WTC11 (cell line): Measurements from ENCODE around the gene COL12A1. TPM values are rescaled to one million over a fixed set of nuclear protein-coding genes. Genes with fewer than 3 reads are reported as not detected.

Experiments
- ATAC-seq: fragments of 200-7000 bp; cut with Tn5 transposase; 2 replicates; pipeline ENCODE4 v1.10.0; 2021; ENCODE audit warnings: mild to moderate bottlenecking, moderate library complexity
- CTCF ChIA-PET: fragments of 300-600 bp; sonication (Branson Sonifier 250); formaldehyde crosslinking; loops from one replicate; lab custom pipeline; 2021; ENCODE audit warnings: antibody characterized with exemption; lab: Charles Lee
- POLR2A ChIA-PET: fragments of 350-600 bp; sonication (Branson Sonifier 250); formaldehyde crosslinking; loops from one replicate; lab custom pipeline; 2021; ENCODE audit warnings: antibody characterized with exemption; lab: Charles Lee
- DNase-seq: peaks from one replicate; pipeline ENCODE4 v3.0.0; 2021; ENCODE audit warnings: low spot score
- H3K27ac Mint-ChIP-seq: 2 replicates; pipeline ENCODE4 v1.8.0; 2021; ENCODE audit warnings: mixed read lengths
- H3K27me3 Mint-ChIP-seq: 2 replicates; pipeline ENCODE4 v1.8.0; 2021; ENCODE audit warnings: low read depth, mild to moderate bottlenecking, moderate library complexity, mixed read lengths
- H3K36me3 Mint-ChIP-seq: 2 replicates; pipeline ENCODE4 v1.8.0; 2021; ENCODE audit warnings: mixed read lengths
- H3K4me1 Mint-ChIP-seq: 2 replicates; pipeline ENCODE4 v1.8.0; 2022; ENCODE audit warnings: mixed read lengths
- H3K4me3 Mint-ChIP-seq: 2 replicates; pipeline ENCODE4 v1.8.0; 2021; ENCODE audit warnings: mild to moderate bottlenecking, moderate library complexity, mixed read lengths
- H3K9me3 Mint-ChIP-seq: 2 replicates; pipeline ENCODE4 v1.8.0; 2021; ENCODE audit warnings: mixed read lengths
- FOXJ3 ChIP-seq: sonication (generic); formaldehyde crosslinking; IDR thresholded peaks from 2 replicates; pipeline ENCODE4 v1.9.0; 2021; ENCODE audit warnings: missing genetic modification reagents, mild to moderate bottlenecking, borderline replicate concordance
- GABPB1 ChIP-seq: sonication (generic); formaldehyde crosslinking; IDR thresholded peaks from 2 replicates; pipeline ENCODE4 v1.8.1; 2023; ENCODE audit warnings: mild to moderate bottlenecking, missing genetic modification reagents
- JAZF1 ChIP-seq: fragments of 250-450 bp; sonication (Bioruptor Pico); IDR thresholded peaks from 2 replicates; pipeline ENCODE4 v1.9.0; 2021; ENCODE audit warnings: moderate library complexity, mild to moderate bottlenecking, inconsistent platforms
- KAT7 ChIP-seq: sonication (generic); formaldehyde crosslinking; IDR thresholded peaks from 2 replicates; pipeline ENCODE4 v1.8.1; 2023; ENCODE audit warnings: missing genetic modification reagents, mild to moderate bottlenecking, borderline replicate concordance
- MXD4 ChIP-seq: fragments of 250-450 bp; sonication (Bioruptor Pico); IDR thresholded peaks from 2 replicates; pipeline ENCODE4 v1.8.0; 2021; ENCODE audit warnings: mild to moderate bottlenecking, moderate library complexity, borderline replicate concordance
- SMAD4 ChIP-seq: sonication (generic); formaldehyde crosslinking; IDR thresholded peaks from 2 replicates; pipeline ENCODE4 v1.8.0; 2022; ENCODE audit warnings: mild to moderate bottlenecking, missing genetic modification reagents
- SOX15 ChIP-seq: fragments of 250-450 bp; sonication (Bioruptor Pico); IDR thresholded peaks from 2 replicates; pipeline ENCODE4 v1.9.0; 2021; ENCODE audit warnings: mild to moderate bottlenecking
- TCF7 ChIP-seq: sonication (generic); formaldehyde crosslinking; IDR thresholded peaks from 2 replicates; pipeline ENCODE4 v1.8.0; 2022; ENCODE audit warnings: mild to moderate bottlenecking, low read depth, missing genetic modification reagents, moderate library complexity
- TEAD4 ChIP-seq: sonication (generic); formaldehyde crosslinking; IDR thresholded peaks from 2 replicates; pipeline ENCODE4 v1.8.0; 2022; ENCODE audit warnings: mild to moderate bottlenecking, missing genetic modification reagents
- ZNF232 ChIP-seq: sonication (generic); formaldehyde crosslinking; IDR thresholded peaks from 2 replicates; pipeline ENCODE4 v1.8.0; 2022; ENCODE audit warnings: mild to moderate bottlenecking, missing genetic modification reagents
- ZNF263 ChIP-seq: sonication (generic); formaldehyde crosslinking; IDR thresholded peaks from 2 replicates; pipeline ENCODE4 v1.8.1; 2022; ENCODE audit warnings: low read depth, mild to moderate bottlenecking, moderate library complexity, missing genetic modification reagents
- ZNF671 ChIP-seq: fragments of 250-450 bp; sonication (Bioruptor Pico); IDR thresholded peaks from 2 replicates; pipeline ENCODE4 v1.8.0; 2021; ENCODE audit warnings: mild to moderate bottlenecking
- total RNA-seq: library from RNA; stranded (reverse); gene quantifications from 3 replicates; pipeline ENCODE4 v1.2.3, GENCODE V29; 2021
- TF ChIP-seq, protein P1 (sequence below): sonication (generic); formaldehyde crosslinking; IDR thresholded peaks from 2 replicates; pipeline ENCODE4 v1.8.1; 2023; ENCODE audit warnings: mild to moderate bottlenecking, missing genetic modification reagents
- TF ChIP-seq, protein P2 (sequence below): sonication (generic); formaldehyde crosslinking; IDR thresholded peaks from 2 replicates; pipeline ENCODE4 v1.8.1; 2022; ENCODE audit warnings: low read depth, mild to moderate bottlenecking, moderate library complexity, missing genetic modification reagents, borderline replicate concordance
- TF ChIP-seq, protein P3 (sequence below): sonication (generic); formaldehyde crosslinking; IDR thresholded peaks from 2 replicates; pipeline ENCODE4 v1.8.0; 2022; ENCODE audit warnings: mild to moderate bottlenecking, missing genetic modification reagents
- TF ChIP-seq, protein P4 (sequence below): sonication (generic); formaldehyde crosslinking; IDR thresholded peaks from 2 replicates; pipeline ENCODE4 v1.8.0; 2022; ENCODE audit warnings: mild to moderate bottlenecking, missing genetic modification reagents
- TF ChIP-seq, protein P5 (sequence below): sonication (generic); formaldehyde crosslinking; IDR thresholded peaks from 2 replicates; pipeline ENCODE4 v1.8.0; 2023; ENCODE audit warnings: mild to moderate bottlenecking, missing genetic modification reagents
- TF ChIP-seq, protein P6 (sequence below): fragments of 250-450 bp; sonication (Bioruptor Pico); conservative IDR thresholded peaks from 2 replicates; pipeline ENCODE4 v1.9.0; 2021; ENCODE audit warnings: mild to moderate bottlenecking
- TF ChIP-seq, protein P7 (sequence below): sonication (generic); formaldehyde crosslinking; IDR thresholded peaks from 2 replicates; pipeline ENCODE4 v1.8.0; 2022; ENCODE audit warnings: mild to moderate bottlenecking, missing genetic modification reagents
- TF ChIP-seq, protein P8 (sequence below): sonication (generic); formaldehyde crosslinking; IDR thresholded peaks from 2 replicates; pipeline ENCODE4 v1.8.1; 2023; ENCODE audit warnings: mild to moderate bottlenecking, missing genetic modification reagents, borderline replicate concordance

Gene COL12A1
- total RNA-seq, 1 experiment from 2014 or later = 1.1 TPM

DNA sequence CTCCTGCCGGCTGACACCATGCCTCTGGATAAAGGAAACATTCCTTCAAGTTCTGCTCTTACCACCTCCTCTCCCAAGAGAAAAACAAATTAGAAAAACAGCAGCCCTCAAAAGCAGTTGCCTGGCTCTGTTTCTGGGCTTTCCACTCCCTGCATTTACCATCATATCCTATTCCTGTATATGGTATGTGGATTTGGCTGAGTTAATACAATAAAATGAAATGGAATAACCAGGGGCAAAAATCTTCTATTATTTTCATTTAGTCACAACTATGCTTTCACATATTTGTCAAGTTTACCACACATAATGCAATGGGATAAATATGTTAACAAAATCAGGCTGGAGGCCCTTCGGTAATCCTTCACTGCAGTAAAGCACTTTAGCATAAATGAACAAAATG is 34.3 kb downstream of the COL12A1 start:
- H3K27ac Mint-ChIP-seq = no peak overlapping the region
- no peak overlapping the region for H3K4me3 Mint-ChIP-seq
- H3K36me3 Mint-ChIP-seq = no peaks in the 10 kb centered on the region
- H3K4me1 Mint-ChIP-seq = peaks cover 15% of the 10 kb centered on the region
- no peaks in the 10 kb centered on the region for H3K9me3 Mint-ChIP-seq
- TF ChIP-seq, protein P1, sequence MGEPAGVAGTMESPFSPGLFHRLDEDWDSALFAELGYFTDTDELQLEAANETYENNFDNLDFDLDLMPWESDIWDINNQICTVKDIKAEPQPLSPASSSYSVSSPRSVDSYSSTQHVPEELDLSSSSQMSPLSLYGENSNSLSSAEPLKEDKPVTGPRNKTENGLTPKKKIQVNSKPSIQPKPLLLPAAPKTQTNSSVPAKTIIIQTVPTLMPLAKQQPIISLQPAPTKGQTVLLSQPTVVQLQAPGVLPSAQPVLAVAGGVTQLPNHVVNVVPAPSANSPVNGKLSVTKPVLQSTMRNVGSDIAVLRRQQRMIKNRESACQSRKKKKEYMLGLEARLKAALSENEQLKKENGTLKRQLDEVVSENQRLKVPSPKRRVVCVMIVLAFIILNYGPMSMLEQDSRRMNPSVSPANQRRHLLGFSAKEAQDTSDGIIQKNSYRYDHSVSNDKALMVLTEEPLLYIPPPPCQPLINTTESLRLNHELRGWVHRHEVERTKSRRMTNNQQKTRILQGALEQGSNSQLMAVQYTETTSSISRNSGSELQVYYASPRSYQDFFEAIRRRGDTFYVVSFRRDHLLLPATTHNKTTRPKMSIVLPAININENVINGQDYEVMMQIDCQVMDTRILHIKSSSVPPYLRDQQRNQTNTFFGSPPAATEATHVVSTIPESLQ (CRISPR knock-in tag) = no peak
- TF ChIP-seq, protein P2, sequence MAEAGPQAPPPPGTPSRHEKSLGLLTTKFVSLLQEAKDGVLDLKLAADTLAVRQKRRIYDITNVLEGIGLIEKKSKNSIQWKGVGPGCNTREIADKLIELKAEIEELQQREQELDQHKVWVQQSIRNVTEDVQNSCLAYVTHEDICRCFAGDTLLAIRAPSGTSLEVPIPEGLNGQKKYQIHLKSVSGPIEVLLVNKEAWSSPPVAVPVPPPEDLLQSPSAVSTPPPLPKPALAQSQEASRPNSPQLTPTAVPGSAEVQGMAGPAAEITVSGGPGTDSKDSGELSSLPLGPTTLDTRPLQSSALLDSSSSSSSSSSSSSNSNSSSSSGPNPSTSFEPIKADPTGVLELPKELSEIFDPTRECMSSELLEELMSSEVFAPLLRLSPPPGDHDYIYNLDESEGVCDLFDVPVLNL = no peak
- TF ChIP-seq, protein P3, sequence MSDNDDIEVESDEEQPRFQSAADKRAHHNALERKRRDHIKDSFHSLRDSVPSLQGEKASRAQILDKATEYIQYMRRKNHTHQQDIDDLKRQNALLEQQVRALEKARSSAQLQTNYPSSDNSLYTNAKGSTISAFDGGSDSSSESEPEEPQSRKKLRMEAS (CRISPR knock-in tag) = no peak
- TF ChIP-seq ZNF232 (CRISPR knock-in tag) = no peak
- TF ChIP-seq SMAD4 (CRISPR knock-in tag) = no peak
- TF ChIP-seq, protein P4, sequence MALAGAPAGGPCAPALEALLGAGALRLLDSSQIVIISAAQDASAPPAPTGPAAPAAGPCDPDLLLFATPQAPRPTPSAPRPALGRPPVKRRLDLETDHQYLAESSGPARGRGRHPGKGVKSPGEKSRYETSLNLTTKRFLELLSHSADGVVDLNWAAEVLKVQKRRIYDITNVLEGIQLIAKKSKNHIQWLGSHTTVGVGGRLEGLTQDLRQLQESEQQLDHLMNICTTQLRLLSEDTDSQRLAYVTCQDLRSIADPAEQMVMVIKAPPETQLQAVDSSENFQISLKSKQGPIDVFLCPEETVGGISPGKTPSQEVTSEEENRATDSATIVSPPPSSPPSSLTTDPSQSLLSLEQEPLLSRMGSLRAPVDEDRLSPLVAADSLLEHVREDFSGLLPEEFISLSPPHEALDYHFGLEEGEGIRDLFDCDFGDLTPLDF (CRISPR knock-in tag) = no peak
- TF ChIP-seq ZNF263 (CRISPR knock-in tag) = no peak
- TF ChIP-seq, protein P5, sequence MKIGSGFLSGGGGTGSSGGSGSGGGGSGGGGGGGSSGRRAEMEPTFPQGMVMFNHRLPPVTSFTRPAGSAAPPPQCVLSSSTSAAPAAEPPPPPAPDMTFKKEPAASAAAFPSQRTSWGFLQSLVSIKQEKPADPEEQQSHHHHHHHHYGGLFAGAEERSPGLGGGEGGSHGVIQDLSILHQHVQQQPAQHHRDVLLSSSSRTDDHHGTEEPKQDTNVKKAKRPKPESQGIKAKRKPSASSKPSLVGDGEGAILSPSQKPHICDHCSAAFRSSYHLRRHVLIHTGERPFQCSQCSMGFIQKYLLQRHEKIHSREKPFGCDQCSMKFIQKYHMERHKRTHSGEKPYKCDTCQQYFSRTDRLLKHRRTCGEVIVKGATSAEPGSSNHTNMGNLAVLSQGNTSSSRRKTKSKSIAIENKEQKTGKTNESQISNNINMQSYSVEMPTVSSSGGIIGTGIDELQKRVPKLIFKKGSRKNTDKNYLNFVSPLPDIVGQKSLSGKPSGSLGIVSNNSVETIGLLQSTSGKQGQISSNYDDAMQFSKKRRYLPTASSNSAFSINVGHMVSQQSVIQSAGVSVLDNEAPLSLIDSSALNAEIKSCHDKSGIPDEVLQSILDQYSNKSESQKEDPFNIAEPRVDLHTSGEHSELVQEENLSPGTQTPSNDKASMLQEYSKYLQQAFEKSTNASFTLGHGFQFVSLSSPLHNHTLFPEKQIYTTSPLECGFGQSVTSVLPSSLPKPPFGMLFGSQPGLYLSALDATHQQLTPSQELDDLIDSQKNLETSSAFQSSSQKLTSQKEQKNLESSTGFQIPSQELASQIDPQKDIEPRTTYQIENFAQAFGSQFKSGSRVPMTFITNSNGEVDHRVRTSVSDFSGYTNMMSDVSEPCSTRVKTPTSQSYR = no peak
- TF ChIP-seq GABPB1 (CRISPR knock-in tag) = no peak
- TF ChIP-seq JAZF1 (CRISPR knock-in tag) = no peak
- TF ChIP-seq TCF7 (CRISPR knock-in tag) = no peak
- TF ChIP-seq ZNF671 (CRISPR knock-in tag) = no peak
- TF ChIP-seq, protein P6, sequence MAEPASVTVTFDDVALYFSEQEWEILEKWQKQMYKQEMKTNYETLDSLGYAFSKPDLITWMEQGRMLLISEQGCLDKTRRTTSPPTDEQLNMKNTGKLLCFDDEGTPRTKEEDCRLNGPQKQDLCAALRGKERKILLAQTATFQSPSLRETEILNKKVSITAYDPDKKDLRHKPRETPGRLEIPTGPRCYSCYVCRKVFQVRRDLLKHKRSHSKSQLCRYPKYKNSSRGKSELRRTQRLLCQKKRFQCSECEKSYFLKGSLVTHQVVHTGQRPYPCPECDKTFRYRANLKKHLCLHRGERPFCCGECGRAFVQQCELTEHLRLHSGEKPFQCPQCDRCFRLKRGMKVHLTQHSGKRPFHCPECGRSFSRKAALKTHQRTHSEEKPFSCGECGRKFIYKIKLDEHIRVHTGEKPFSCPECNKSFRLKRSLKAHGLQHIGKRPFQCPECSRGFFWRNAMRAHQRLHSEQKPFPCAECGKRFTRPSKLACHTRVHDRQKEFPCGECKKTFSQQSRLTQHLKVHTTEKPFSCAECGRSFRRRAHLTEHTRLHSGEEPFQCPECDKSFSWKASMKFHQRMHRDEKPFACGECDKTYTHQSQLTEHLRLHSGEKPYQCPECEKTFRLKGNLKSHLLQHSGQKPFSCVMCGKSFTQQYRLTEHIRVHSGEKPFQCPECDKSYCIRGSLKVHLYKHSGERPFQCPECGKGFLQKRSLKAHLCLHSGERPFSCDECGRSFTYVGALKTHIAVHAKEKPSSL = no peak
- TF ChIP-seq SOX15 (CRISPR knock-in tag) = no peak
- TF ChIP-seq, protein P7, sequence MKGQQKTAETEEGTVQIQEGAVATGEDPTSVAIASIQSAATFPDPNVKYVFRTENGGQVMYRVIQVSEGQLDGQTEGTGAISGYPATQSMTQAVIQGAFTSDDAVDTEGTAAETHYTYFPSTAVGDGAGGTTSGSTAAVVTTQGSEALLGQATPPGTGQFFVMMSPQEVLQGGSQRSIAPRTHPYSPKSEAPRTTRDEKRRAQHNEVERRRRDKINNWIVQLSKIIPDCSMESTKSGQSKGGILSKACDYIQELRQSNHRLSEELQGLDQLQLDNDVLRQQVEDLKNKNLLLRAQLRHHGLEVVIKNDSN (CRISPR knock-in tag) = no peak
- TF ChIP-seq, protein P8, sequence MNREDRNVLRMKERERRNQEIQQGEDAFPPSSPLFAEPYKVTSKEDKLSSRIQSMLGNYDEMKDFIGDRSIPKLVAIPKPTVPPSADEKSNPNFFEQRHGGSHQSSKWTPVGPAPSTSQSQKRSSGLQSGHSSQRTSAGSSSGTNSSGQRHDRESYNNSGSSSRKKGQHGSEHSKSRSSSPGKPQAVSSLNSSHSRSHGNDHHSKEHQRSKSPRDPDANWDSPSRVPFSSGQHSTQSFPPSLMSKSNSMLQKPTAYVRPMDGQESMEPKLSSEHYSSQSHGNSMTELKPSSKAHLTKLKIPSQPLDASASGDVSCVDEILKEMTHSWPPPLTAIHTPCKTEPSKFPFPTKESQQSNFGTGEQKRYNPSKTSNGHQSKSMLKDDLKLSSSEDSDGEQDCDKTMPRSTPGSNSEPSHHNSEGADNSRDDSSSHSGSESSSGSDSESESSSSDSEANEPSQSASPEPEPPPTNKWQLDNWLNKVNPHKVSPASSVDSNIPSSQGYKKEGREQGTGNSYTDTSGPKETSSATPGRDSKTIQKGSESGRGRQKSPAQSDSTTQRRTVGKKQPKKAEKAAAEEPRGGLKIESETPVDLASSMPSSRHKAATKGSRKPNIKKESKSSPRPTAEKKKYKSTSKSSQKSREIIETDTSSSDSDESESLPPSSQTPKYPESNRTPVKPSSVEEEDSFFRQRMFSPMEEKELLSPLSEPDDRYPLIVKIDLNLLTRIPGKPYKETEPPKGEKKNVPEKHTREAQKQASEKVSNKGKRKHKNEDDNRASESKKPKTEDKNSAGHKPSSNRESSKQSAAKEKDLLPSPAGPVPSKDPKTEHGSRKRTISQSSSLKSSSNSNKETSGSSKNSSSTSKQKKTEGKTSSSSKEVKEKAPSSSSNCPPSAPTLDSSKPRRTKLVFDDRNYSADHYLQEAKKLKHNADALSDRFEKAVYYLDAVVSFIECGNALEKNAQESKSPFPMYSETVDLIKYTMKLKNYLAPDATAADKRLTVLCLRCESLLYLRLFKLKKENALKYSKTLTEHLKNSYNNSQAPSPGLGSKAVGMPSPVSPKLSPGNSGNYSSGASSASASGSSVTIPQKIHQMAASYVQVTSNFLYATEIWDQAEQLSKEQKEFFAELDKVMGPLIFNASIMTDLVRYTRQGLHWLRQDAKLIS (CRISPR knock-in tag) = no peak
- no peak for TF ChIP-seq KAT7 (CRISPR knock-in tag)
- TF ChIP-seq FOXJ3 (CRISPR knock-in tag) = no peak
- no peak for TF ChIP-seq MXD4 (CRISPR knock-in tag)
- TF ChIP-seq TEAD4 (CRISPR knock-in tag) = no peak
- TF ChIP-seq, all 79 proteins: peak for 0
- ChIA-PET POLR2A (no interaction called here), CTCF (interaction anchor here (1.2 kb wide), 1 partner anchor 37 kb away, joined by 3 read pairs; no protein-coding TSS in a partner anchor)
- ATAC-seq (no peak), DNase-seq (no peak)
- H3K27me3 Mint-ChIP-seq = no peaks in the 10 kb centered on the region
